ENCODE data around the gene TMPRSS2. TPM values are rescaled to one million over a fixed set of nuclear protein-coding genes. Genes with fewer than 3 reads are reported as not detected.

The TMPRSS2 gene
- total and polyA plus RNA-seq, 2 of the 13 experiments (the other 11 are each of a cell fraction or from before 2014, with no cell fraction given), result 1.7 to 1.8 TPM

DNA sequence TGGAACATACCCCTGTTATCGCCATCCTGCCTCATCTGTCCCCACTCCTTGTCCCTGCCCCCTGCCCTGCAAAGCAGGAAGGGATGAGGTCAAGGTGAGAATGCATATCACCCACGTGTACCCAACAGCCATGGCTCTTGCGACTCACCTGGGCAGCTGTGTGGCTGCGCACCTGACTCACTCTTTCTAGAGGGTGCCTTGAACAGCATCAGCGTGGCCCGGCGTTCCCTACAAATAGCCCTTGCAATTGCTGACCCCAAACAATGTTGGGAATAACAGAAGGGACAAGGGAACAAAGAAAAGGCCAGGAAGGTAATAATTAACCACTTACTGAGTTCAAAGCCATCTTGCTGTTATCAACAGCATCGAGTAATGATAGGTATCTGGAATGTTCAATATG is 10.2 kb downstream of the TMPRSS2 start:
- H3K36me3 ChIP-seq (replicated peaks in 1 of 2; ENCODE audit: control insufficient read depth in 1 of 2, insufficient read depth in 2 of 2, low read length in 2 of 2), result no peaks in the 10 kb centered on the region
- H3K27me3 ChIP-seq (ENCODE audit: control insufficient read depth in 1 of 2, insufficient read depth in 2 of 2, low read length in 2 of 2), result no peaks in the 10 kb centered on the region
- DNase-seq (ENCODE audit: low spot score) (peak; percentile 58), ATAC-seq (peak; percentile 53), FAIRE-seq (peak; percentile 12)
- no peak overlapping the region for H2AFZ ChIP-seq (ENCODE audit: low read length)
- in situ Hi-C loops (cut with HindIII; ENCODE audit: extremely low pct_ligation_motif_present, low pct_unique_long_range_greater_than_20kb), result no loop called here
- BruUV-seq (replicated peaks), result no TSS peak
- peak overlapping the region in 1 of 3 experiments; percentile 37; a peak in 1 of 6 replicates for H3K4me3 ChIP-seq (replicated peaks in 1 of 3; ENCODE audit: insufficient read depth in 1 of 3, low read depth in 2 of 3, low read length in 3 of 3)
- H3K9ac ChIP-seq (ENCODE audit: insufficient read depth, low read depth, low read length), result no peak overlapping the region
- intact Hi-C loops (cut with micrococcal nuclease; ENCODE audit: unreplicated experiment), result no loop called here
- peaks cover 58% of the 10 kb centered on the region for H3K4me1 ChIP-seq (ENCODE audit: insufficient read depth, low read length)
- peak overlapping the region; percentile 32 for H3K27ac ChIP-seq (ENCODE audit: extremely low read length, insufficient read depth, low read length)
- H4K20me1 ChIP-seq (ENCODE audit: insufficient read depth, low read length), result no peaks in the 10 kb centered on the region
- ChIA-PET CTCF (ENCODE audit: low intra/inter-chr PET ratio, low total read pairs) (no interaction called here), POLR2A (interaction anchor here (3.3 kb wide), 1 partner anchor 11 kb away, joined by 18 read pairs; the partner anchor contains the start of gene TMPRSS2)
- H3K9me3 ChIP-seq (ENCODE audit: low read length), result no peaks in the 10 kb centered on the region
- H3K4me2 ChIP-seq (ENCODE audit: low read depth, low read length), result peak overlapping the region; percentile 71
- 6% methylated on average over 8 of the region's 8 CpGs for WGBS (ENCODE audit: low lambda C conversion rate)
- no peaks in the 10 kb centered on the region for H3K79me2 ChIP-seq (ENCODE audit: insufficient read depth, low read length)
- TF ChIP-seq, protein P1, sequence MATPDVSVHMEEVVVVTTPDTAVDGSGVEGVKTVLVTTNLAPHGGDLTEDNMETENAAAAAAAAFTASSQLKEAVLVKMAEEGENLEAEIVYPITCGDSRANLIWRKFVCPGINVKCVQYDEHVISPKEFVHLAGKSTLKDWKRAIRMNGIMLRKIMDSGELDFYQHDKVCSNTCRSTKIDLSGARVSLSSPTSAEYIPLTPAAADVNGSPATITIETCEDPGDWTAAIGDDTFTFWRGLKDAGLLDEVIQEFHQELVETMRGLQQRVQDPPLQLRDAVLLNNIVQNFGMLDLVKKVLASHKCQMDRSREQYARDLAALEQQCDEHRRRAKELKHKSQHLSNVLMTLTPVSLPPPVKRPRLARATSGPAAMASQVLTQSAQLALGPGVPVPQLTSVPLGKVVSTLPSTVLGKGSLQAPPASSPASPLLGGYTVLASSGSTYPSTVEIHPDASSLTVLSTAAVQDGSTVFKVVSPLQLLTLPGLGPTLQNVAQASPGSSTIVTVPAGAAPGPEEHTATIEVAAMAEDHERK (CRISPR knock-in tag; IDR thresholded peaks at IDR 0.05; ENCODE audit: low read depth), result no peak
- TF ChIP-seq CBX5 (CRISPR knock-in tag; IDR thresholded peaks at IDR 0.05; ENCODE audit: borderline replicate concordance) (no peak), CREB1 (IDR thresholded peaks at IDR 0.05) (no peak), CREB1 (CRISPR knock-in tag; IDR thresholded peaks at IDR 0.05) (no peak), ZNF788 (CRISPR knock-in tag; IDR thresholded peaks at IDR 0.05; ENCODE audit: borderline replicate concordance) (no peak), TCF7 (IDR thresholded peaks at IDR 0.05; ENCODE audit: low read depth) (peak; percentile 28; the same call in 1 of the 2 replicates), ZSCAN9 (CRISPR knock-in tag; IDR thresholded peaks at IDR 0.05; ENCODE audit: borderline replicate concordance) (no peak), MAFG (CRISPR knock-in tag; IDR thresholded peaks at IDR 0.05) (no peak), GATAD2A (CRISPR knock-in tag; IDR thresholded peaks at IDR 0.05) (0 out of 2 replicates have a peak, but pooled peaks have one; percentile 6), PAX8 (CRISPR knock-in tag; IDR thresholded peaks at IDR 0.05; ENCODE audit: borderline replicate concordance) (no peak), ZNF670 (CRISPR knock-in tag; IDR thresholded peaks at IDR 0.05; ENCODE audit: borderline replicate concordance) (no peak), ZSCAN21 (CRISPR knock-in tag; IDR thresholded peaks at IDR 0.05; ENCODE audit: borderline replicate concordance) (no peak), ZBTB21 (CRISPR knock-in tag; IDR thresholded peaks at IDR 0.05) (no peak), EP300 (IDR thresholded peaks at IDR 0.05; ENCODE audit: low read depth in 2 of 2, low read length in 2 of 2) (0 out of 4 replicates have a peak, but pooled peaks of 1 of the 2 experiments have one; percentile 21), EP300 (CRISPR knock-in tag; IDR thresholded peaks at IDR 0.05; ENCODE audit: borderline replicate concordance) (no peak), ZFYVE20 (CRISPR knock-in tag; IDR thresholded peaks at IDR 0.05; ENCODE audit: borderline replicate concordance, low read depth) (no peak)
- TF ChIP-seq, protein P2, sequence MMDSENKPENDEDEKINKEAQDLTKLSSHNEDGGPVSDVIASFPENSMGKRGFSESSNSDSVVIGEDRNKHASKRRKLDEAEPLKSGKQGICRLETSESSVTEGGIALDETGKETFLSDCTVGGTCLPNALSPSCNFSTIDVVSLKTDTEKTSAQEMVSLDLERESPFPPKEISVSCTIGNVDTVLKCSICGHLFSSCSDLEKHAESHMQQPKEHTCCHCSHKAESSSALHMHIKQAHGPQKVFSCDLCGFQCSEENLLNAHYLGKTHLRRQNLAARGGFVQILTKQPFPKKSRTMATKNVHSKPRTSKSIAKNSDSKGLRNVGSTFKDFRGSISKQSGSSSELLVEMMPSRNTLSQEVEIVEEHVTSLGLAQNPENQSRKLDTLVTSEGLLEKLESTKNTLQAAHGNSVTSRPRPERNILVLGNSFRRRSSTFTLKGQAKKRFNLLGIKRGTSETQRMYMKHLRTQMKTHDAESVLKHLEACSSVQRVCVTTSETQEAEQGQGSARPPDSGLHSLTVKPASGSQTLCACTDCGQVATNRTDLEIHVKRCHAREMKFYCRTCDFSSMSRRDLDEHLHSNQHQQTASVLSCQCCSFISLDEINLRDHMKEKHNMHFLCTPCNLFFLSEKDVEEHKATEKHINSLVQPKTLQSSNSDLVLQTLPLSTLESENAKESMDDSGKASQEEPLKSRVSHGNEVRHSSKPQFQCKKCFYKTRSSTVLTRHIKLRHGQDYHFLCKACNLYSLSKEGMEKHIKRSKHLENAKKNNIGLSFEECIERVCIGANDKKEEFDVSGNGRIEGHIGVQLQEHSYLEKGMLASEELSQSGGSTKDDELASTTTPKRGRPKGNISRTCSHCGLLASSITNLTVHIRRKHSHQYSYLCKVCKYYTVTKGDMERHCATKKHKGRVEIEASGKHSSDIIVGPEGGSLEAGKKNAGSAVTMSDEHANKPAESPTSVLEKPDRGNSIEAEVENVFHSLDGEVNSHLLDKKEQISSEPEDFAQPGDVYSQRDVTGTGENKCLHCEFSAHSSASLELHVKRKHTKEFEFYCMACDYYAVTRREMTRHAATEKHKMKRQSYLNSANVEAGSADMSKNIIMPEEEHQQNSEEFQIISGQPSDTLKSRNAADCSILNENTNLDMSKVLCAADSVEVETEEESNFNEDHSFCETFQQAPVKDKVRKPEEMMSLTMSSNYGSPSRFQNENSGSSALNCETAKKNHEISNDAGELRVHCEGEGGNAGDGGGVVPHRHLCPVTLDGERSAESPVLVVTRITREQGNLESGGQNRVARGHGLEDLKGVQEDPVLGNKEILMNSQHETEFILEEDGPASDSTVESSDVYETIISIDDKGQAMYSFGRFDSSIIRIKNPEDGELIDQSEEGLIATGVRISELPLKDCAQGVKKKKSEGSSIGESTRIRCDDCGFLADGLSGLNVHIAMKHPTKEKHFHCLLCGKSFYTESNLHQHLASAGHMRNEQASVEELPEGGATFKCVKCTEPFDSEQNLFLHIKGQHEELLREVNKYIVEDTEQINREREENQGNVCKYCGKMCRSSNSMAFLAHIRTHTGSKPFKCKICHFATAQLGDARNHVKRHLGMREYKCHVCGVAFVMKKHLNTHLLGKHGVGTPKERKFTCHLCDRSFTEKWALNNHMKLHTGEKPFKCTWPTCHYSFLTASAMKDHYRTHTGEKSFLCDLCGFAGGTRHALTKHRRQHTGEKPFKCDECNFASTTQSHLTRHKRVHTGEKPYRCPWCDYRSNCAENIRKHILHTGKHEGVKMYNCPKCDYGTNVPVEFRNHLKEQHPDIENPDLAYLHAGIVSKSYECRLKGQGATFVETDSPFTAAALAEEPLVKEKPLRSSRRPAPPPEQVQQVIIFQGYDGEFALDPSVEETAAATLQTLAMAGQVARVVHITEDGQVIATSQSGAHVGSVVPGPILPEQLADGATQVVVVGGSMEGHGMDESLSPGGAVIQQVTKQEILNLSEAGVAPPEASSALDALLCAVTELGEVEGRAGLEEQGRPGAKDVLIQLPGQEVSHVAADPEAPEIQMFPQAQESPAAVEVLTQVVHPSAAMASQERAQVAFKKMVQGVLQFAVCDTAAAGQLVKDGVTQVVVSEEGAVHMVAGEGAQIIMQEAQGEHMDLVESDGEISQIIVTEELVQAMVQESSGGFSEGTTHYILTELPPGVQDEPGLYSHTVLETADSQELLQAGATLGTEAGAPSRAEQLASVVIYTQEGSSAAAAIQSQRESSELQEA (CRISPR knock-in tag; IDR thresholded peaks at IDR 0.05; ENCODE audit: not compliant biosample characterization), result no peak

Data from HepG2 (cell line).